ENCODE measurements around the gene ZNF710. TPM values are rescaled to one million over a fixed set of nuclear protein-coding genes. Genes with fewer than 3 reads are reported as not detected.
A peak's percentile ranks its signal among the peaks of the same experiment; 100 is the strongest.

Gene ZNF710
- total RNA-seq, 1 experiment from 2014 or later, result 40.7 TPM

- H3K79me1 ChIP-seq (ENCODE audit: insufficient read depth, low read depth, low read length, poor library complexity, severe bottlenecking), result no peaks in the 10 kb centered on the region
- no peak for TF ChIP-seq CTCF (conservative IDR thresholded peaks at IDR 0.05)
- H3K4me2 ChIP-seq (ENCODE audit: insufficient read depth, insufficient read length, low read length), result peak overlapping the region; percentile 78
- H4K5ac ChIP-seq (ENCODE audit: insufficient read length, low read depth, low read length), result no peak overlapping the region
- H2BK20ac ChIP-seq (ENCODE audit: low read depth, low read length, poor library complexity, severe bottlenecking), result no peak overlapping the region
- Mint-ChIP-seq H3K4me3 (peak overlapping the region; percentile 86 to 91), H3K9me3 (no peaks in the 10 kb centered on the region; a peak in 1 of 5 replicates), H3K27me3 (ENCODE audit: low read depth) (peaks cover 7% of the 10 kb centered on the region), H3K27ac (peak overlapping the region; percentile 90 to 99 (median 96); a peak in 6 of 7 replicates), H3K36me3 (ENCODE audit: insufficient read depth in 1 of 3, low read depth in 3 of 3) (peaks cover 3 to 9% (median 4%) of the 10 kb centered on the region in 3 experiments; a peak in 5 of 7 replicates), H3K4me1 (peaks cover 38 to 45% of the 10 kb centered on the region in 2 experiments)
- H4K20me1 ChIP-seq (ENCODE audit: control insufficient read depth, insufficient read depth, insufficient read length), result no peaks in the 10 kb centered on the region
- H4K91ac ChIP-seq (ENCODE audit: insufficient read length, low read depth, low read length), result no peak overlapping the region
- no peak overlapping the region for H3K4ac ChIP-seq (ENCODE audit: low read depth, low read length)
- H3K56ac ChIP-seq (ENCODE audit: insufficient read length, low read depth, low read length), result no peak overlapping the region
- no peak overlapping the region for H2BK15ac ChIP-seq (ENCODE audit: low read depth, low read length)
- H4K8ac ChIP-seq (replicated peaks; ENCODE audit: insufficient read length, low read depth, low read length), result no peak overlapping the region
- H3K4me1 ChIP-seq (ENCODE audit: insufficient read depth, low read length), result no peaks in the 10 kb centered on the region; the same call in 1 of the 2 replicates
- H2AK5ac ChIP-seq (ENCODE audit: insufficient read length, low read length), result no peak overlapping the region
- WGBS (ENCODE audit: extremely low coverage, insufficient read length, low lambda C conversion rate), result no CpG with 5 or more reads among the region's 63 CpGs
- no peaks in the 10 kb centered on the region; the same call in 1 of the 2 replicates for H3K27me3 ChIP-seq (ENCODE audit: insufficient read depth, low read length)
- H2BK120ac ChIP-seq (ENCODE audit: low read depth, low read length, poor library complexity, severe bottlenecking), result no peak overlapping the region
- H3K27ac ChIP-seq (ENCODE audit: insufficient read length, low read depth, low read length), result no peak overlapping the region
- peak overlapping the region; percentile 39 for H3K14ac ChIP-seq (ENCODE audit: insufficient read depth, low read length)
- H3K18ac ChIP-seq (ENCODE audit: insufficient read length, low read depth, low read length), result peak overlapping the region; percentile 27
- H2BK5ac ChIP-seq (ENCODE audit: insufficient read length, low read length), result no peak overlapping the region
- H3T11ph ChIP-seq (ENCODE audit: low read length), result no peak overlapping the region
- no peak overlapping the region for H2AFZ ChIP-seq (ENCODE audit: low read length)
- no peak overlapping the region for H3K23ac ChIP-seq (ENCODE audit: insufficient read length, low read depth, low read length)
- H2BK12ac ChIP-seq (ENCODE audit: insufficient read length, low read depth, low read length), result no peak overlapping the region
- peaks cover 15% of the 10 kb centered on the region for H3K23me2 ChIP-seq (ENCODE audit: insufficient read length, low read depth, low read length, poor library complexity, severe bottlenecking)
- DNase-seq, result no peak
- H3K9me3 ChIP-seq (ENCODE audit: control insufficient read depth, low read depth, low read length), result no peaks in the 10 kb centered on the region
- H3K9ac ChIP-seq (ENCODE audit: extremely low read depth, insufficient read length, low read length), result peak overlapping the region; percentile 28
- no peaks in the 10 kb centered on the region; the same call in 1 of the 2 replicates for H3K79me2 ChIP-seq (ENCODE audit: insufficient read depth, low read length)
These were observed 730 bp upstream of the ZNF710 start for GRCh38 chr15:90000186-90001001.
